HepG2 (cell line): Measurements from ENCODE around the gene TSN. TPM values are rescaled to one million over a fixed set of nuclear protein-coding genes. Genes with fewer than 3 reads are reported as not detected.
A peak's percentile ranks its signal among the peaks of the same experiment; 100 is the strongest.

Experiments
- EED ChIP-seq: sonication (generic); formaldehyde crosslinking; IDR thresholded peaks from 2 replicates; pipeline ENCODE4 v1.5.0; 2020; ENCODE audit warnings: mild to moderate bottlenecking, missing genetic modification reagents
- ELF4 ChIP-seq: sonication (generic); formaldehyde crosslinking; IDR thresholded peaks from 2 replicates; pipeline ENCODE4 v1.5.0; 2020; ENCODE audit warnings: missing genetic modification reagents, mild to moderate bottlenecking, moderate library complexity, borderline replicate concordance
- HDAC1 ChIP-seq: sonication (generic); formaldehyde crosslinking; IDR thresholded peaks from 2 replicates; pipeline ENCODE4 v1.5.1; 2020; ENCODE audit warnings: mild to moderate bottlenecking, missing genetic modification reagents
- HOXA3 ChIP-seq: sonication (generic); formaldehyde crosslinking; IDR thresholded peaks from 2 replicates; pipeline ENCODE4 v1.5.0; 2020; ENCODE audit warnings: missing genetic modification reagents
- ISL2 ChIP-seq: sonication (generic); formaldehyde crosslinking; IDR thresholded peaks from 2 replicates; pipeline ENCODE4 v1.5.0; 2020; ENCODE audit warnings: missing genetic modification reagents
- KLF15 ChIP-seq: sonication (generic); formaldehyde crosslinking; IDR thresholded peaks from 2 replicates; pipeline ENCODE4 v1.8.1; 2023; ENCODE audit warnings: borderline replicate concordance, mild to moderate bottlenecking, inconsistent platforms, missing genetic modification reagents, mixed read lengths
- MBNL3 ChIP-seq: fragments of 250-450 bp; sonication (Bioruptor Pico); conservative IDR thresholded peaks from 2 replicates; pipeline ENCODE4 v1.8.0; 2022; ENCODE audit warnings: mild to moderate bottlenecking, inconsistent platforms
- PAX8 ChIP-seq: sonication (generic); formaldehyde crosslinking; IDR thresholded peaks from 2 replicates; pipeline ENCODE4 v1.8.0; 2022; ENCODE audit warnings: mild to moderate bottlenecking, missing genetic modification reagents, borderline replicate concordance
- PAXIP1 ChIP-seq: sonication (generic); formaldehyde crosslinking; conservative IDR thresholded peaks from 2 replicates; pipeline ENCODE4 v1.4.0; 2020; ENCODE audit warnings: mild to moderate bottlenecking, missing genetic modification reagents, moderate library complexity
- PTBP1 ChIP-seq: fragments of 200-400 bp; formaldehyde crosslinking; IDR thresholded peaks from 2 replicates; pipeline ENCODE4 v1.6.1; 2018; ENCODE audit warnings: low read length, low read depth; ENCODE audit not compliant: poor library complexity, severe bottlenecking
- RELA ChIP-seq: sonication (generic); formaldehyde crosslinking; IDR thresholded peaks from 2 replicates; pipeline ENCODE4 v1.4.0; 2020; ENCODE audit warnings: missing genetic modification reagents
- YEATS4 ChIP-seq: sonication (generic); formaldehyde crosslinking; IDR thresholded peaks from 2 replicates; pipeline ENCODE4 v1.4.0; 2020; ENCODE audit warnings: missing genetic modification reagents, borderline replicate concordance
- ZBTB20 ChIP-seq: sonication (generic); formaldehyde crosslinking; IDR thresholded peaks from 2 replicates; pipeline ENCODE4 v1.8.1; 2023; ENCODE audit warnings: missing genetic modification reagents, low read depth, mild to moderate bottlenecking, borderline replicate concordance
- ZBTB7B ChIP-seq: sonication (generic); formaldehyde crosslinking; IDR thresholded peaks from 2 replicates; pipeline ENCODE4 v1.4.0; 2020; ENCODE audit warnings: missing genetic modification reagents
- ZNF205 ChIP-seq: IDR thresholded peaks from 2 replicates; pipeline ENCODE4 v1.6.1; 2018; ENCODE audit warnings: missing biosample characterization, missing genetic modification reagents
- ZNF232 ChIP-seq: sonication (generic); formaldehyde crosslinking; IDR thresholded peaks from 2 replicates; pipeline ENCODE4 v1.4.0; 2020; ENCODE audit warnings: missing genetic modification reagents, borderline replicate concordance
- ZNF317 ChIP-seq: sonication (generic); formaldehyde crosslinking; IDR thresholded peaks from 2 replicates; pipeline ENCODE4 v1.5.0; 2020; ENCODE audit warnings: mild to moderate bottlenecking, missing genetic modification reagents
- ZNF598 ChIP-seq: sonication (generic); formaldehyde crosslinking; IDR thresholded peaks from 2 replicates; pipeline ENCODE4 v1.5.1; 2020; ENCODE audit warnings: mild to moderate bottlenecking, missing genetic modification reagents, borderline replicate concordance
- ZNF629 ChIP-seq: sonication (generic); formaldehyde crosslinking; conservative IDR thresholded peaks from 2 replicates; pipeline ENCODE4 v1.5.0; 2020; ENCODE audit warnings: missing genetic modification reagents
- ZNF652 ChIP-seq: IDR thresholded peaks from 2 replicates; pipeline ENCODE4 v1.6.1; 2016; ENCODE audit warnings: low read depth, borderline replicate concordance
- ZNF780A ChIP-seq: sonication (generic); formaldehyde crosslinking; IDR thresholded peaks from 2 replicates; pipeline ENCODE4 v1.8.0; 2022; ENCODE audit warnings: mild to moderate bottlenecking, missing genetic modification reagents, moderate library complexity
- ZNF841 ChIP-seq: sonication (generic); formaldehyde crosslinking; IDR thresholded peaks from 2 replicates; pipeline ENCODE4 v1.8.1; 2023; ENCODE audit warnings: missing genetic modification reagents, borderline replicate concordance
- polyA plus RNA-seq, 8 experiments: library from polyadenylated mRNA; depleted of rRNA in 3 of 8; stranded (reverse) in 7 of 8; unstranded in 1 of 8; fragments of >200 nt; fragmentation: Illumina TruSeq in 4 of 8; extraction: Trizol in 4 of 8; gene quantifications; 2 replicates each; pipeline versions ENCODE4 v1.2.1 to v1.2.3, GENCODE V29; 2011 to 2016; ENCODE audit warnings: low read depth in 4 of 8, missing spikeins in 1 of 8, mixed read lengths in 1 of 8; ENCODE audit not compliant: insufficient read depth in 1 of 8
- total RNA-seq, 5 experiments: library from RNA; depleted of rRNA; stranded (reverse); fragments of >200 nt; fragmentation: Illumina TruSeq; extraction: Trizol; gene quantifications; 2 replicates each; pipeline ENCODE4 v1.2.3, GENCODE V29; 2016; ENCODE audit warnings: low read depth in 1 of 5
- TF ChIP-seq, protein P1 (sequence below), 2 experiments: IDR thresholded peaks; 2 replicates each; pipeline ENCODE4 v1.6.1; 2011 to 2012; ENCODE audit warnings: low read length in 2 of 2, borderline replicate concordance in 1 of 2, low read depth in 1 of 2, mild to moderate bottlenecking in 1 of 2, moderate library complexity in 1 of 2
- TF ChIP-seq, protein P2 (sequence below): sonication (generic); formaldehyde crosslinking; IDR thresholded peaks from 2 replicates; pipeline ENCODE4 v1.4.0; 2020; ENCODE audit warnings: missing genetic modification reagents

TSN gene
- total and polyA plus RNA-seq, 2 of the 13 experiments (the other 11 are each of a cell fraction or from before 2014, with no cell fraction given), result 56.4 to 115 TPM

DNA sequence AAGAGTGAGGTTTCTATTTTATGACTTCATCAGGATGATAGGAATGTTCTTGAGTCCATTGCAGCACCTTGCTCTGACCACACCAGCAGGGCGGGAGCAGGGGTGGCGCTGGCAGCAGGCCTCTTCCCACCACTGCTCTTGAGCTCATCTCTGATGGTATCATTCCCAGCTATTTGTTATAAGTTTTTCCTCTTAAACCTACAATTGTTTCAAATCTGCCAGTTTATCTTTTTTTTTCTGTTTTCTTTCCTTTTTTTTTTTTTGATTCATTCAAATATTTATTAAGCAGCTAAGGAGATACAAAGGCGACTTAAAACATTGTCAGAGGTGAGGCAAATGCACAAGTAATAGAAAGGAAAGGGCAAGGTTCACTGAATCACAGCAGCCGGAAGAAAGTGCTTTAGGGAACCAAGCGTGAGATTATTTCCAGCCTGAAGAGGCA is 47.5 kb upstream of the TSN start (continued):
- TF ChIP-seq HOXA3 (peak; percentile 40; the same call in 1 of the 2 replicates), ZBTB7B (CRISPR knock-in tag) (0 out of 2 replicates have a peak, but pooled peaks have one; percentile 4), ELF4 (0 out of 2 replicates have a peak, but pooled peaks have one; percentile 53), RELA (no peak), KLF15 (CRISPR knock-in tag) (no peak), PTBP1 (no peak), PAX8 (CRISPR knock-in tag) (no peak), ZNF841 (no peak), MBNL3 (CRISPR knock-in tag) (no peak), PAXIP1 (CRISPR knock-in tag) (0 out of 2 replicates have a peak, but pooled peaks have one; percentile 6), ZNF232 (CRISPR knock-in tag) (no peak), ZBTB20 (CRISPR knock-in tag) (no peak), ZNF780A (CRISPR knock-in tag) (no peak), YEATS4 (CRISPR knock-in tag) (0 out of 2 replicates have a peak, but pooled peaks have one; percentile 29), HDAC1 (CRISPR knock-in tag) (0 out of 2 replicates have a peak, but pooled peaks have one; percentile 2), ZNF205 (CRISPR knock-in tag) (no peak), ZNF652 (CRISPR knock-in tag) (no peak), ISL2 (CRISPR knock-in tag) (no peak), ZNF317 (0 out of 2 replicates have a peak, but pooled peaks have one; percentile 33), ZNF598 (CRISPR knock-in tag) (no peak), ZNF629 (CRISPR knock-in tag) (no peak), EED (CRISPR knock-in tag) (0 out of 2 replicates have a peak, but pooled peaks have one; percentile 25)
- TF ChIP-seq, protein P1, sequence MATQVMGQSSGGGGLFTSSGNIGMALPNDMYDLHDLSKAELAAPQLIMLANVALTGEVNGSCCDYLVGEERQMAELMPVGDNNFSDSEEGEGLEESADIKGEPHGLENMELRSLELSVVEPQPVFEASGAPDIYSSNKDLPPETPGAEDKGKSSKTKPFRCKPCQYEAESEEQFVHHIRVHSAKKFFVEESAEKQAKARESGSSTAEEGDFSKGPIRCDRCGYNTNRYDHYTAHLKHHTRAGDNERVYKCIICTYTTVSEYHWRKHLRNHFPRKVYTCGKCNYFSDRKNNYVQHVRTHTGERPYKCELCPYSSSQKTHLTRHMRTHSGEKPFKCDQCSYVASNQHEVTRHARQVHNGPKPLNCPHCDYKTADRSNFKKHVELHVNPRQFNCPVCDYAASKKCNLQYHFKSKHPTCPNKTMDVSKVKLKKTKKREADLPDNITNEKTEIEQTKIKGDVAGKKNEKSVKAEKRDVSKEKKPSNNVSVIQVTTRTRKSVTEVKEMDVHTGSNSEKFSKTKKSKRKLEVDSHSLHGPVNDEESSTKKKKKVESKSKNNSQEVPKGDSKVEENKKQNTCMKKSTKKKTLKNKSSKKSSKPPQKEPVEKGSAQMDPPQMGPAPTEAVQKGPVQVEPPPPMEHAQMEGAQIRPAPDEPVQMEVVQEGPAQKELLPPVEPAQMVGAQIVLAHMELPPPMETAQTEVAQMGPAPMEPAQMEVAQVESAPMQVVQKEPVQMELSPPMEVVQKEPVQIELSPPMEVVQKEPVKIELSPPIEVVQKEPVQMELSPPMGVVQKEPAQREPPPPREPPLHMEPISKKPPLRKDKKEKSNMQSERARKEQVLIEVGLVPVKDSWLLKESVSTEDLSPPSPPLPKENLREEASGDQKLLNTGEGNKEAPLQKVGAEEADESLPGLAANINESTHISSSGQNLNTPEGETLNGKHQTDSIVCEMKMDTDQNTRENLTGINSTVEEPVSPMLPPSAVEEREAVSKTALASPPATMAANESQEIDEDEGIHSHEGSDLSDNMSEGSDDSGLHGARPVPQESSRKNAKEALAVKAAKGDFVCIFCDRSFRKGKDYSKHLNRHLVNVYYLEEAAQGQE (IDR thresholded peaks at IDR 0.05; ENCODE audit: borderline replicate concordance in 1 of 2, low read depth in 1 of 2, low read length in 2 of 2), result no peak
- TF ChIP-seq, protein P2, sequence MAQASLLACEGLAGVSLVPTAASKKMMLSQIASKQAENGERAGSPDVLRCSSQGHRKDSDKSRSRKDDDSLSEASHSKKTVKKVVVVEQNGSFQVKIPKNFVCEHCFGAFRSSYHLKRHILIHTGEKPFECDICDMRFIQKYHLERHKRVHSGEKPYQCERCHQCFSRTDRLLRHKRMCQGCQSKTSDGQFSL (CRISPR knock-in tag), result no peak
